HTERT RPE-1 (cell line): ENCODE data around the gene DDX24.

Source experiments
- in situ Hi-C: fragments of 300-500 bp; cut with MboI; formaldehyde crosslinking; loops from 4 replicates; pipeline ENCODE4 v1.14.3; 2020; ENCODE audit warnings: low sequenced_read_pairs

DDX24 gene

GRCh38 chr14:94036313-94037167, 44.5 kb downstream of the DDX24 start:
- in situ Hi-C loops, result no loop called here

DNA sequence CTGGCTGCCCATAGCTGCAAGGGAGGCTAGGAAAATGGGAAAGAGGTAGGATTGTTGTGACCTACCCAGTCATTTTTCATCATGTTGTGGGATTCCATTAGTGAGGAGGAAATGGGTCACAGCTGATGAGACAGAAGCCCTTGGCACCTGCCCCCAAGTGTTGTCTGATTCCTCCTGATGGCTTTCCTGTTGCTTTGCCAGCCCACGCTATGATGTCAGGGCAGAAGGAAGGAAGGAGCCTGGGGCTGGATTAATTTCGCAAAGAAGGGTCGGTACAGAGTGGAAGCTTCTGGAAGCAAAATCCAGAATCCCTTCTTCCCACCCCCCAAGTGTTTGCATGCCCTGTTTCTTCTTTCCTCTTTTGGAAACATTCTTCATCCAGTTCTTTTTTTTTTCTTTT, 46.1 kb downstream of the DDX24 start:
- in situ Hi-C loops, result no loop called here

- in situ Hi-C loops, result no loop called here
These were observed 49.1 kb downstream of the DDX24 start for GRCh38 chr14:94031883-94032279.

DNA sequence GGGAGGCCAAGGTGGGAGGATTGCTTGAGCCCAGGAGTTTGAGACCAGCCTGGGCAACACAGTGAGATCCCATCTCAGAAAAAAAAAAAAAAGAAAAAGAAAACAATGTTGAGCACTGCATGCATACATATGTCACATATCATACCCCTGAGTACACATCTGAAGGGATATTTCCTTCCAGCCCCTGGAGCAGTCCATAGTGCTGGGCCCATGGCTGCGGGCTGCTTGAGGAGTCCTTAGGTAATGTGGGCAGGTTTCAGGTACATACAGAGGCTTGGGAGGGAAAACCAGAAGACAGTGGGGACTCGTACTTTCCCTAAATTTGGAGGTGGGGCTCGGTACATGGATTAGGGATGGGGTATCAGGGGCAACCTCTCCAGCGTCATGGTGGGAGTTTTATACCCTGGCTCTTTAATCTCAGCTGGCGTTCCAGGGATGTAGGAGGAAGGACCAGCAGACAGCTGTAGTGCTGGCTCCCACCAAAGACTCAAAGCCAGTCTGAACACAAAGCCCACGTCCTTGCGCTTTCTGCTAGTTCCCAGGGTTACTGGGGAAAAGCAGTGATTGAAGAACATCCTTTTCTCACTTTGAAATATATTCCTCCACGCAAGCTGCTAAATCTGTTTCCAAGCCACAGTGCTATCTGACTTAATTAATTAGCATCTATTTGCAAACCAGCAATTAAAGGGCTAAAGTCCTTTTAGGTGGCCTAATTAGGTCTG, 49.7 kb downstream of the DDX24 start:
- in situ Hi-C loops, result no loop called here

- in situ Hi-C loops, result no loop called here
These were observed 50.4 kb downstream of the DDX24 start for GRCh38 chr14:94030571-94030970.

DNA sequence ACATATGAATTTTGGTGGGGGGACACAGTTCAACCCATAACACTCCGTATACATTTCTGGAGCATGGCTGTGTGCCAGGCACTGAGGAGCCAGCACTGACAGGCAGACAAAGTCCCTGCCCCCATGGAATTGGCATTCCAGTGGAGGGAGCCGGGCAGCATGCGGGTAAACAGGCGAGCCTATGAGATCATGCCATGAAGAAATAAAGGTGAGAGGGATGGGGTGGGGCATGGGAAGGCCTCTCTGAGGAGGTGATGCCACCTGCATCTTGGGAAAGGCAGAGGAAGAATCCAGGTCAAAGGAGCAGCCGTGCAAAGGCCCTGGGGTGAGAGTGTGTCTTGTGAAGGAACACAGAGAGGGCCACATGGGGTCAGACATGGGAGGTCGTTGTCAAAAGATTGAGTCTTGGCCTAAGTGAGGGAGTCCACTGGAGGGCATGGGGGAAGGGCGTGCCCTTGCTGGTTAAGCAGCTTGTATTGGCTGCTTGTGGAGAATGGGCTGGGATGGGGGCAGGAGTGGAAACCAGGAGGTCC, 51.3 kb downstream of the DDX24 start:
- in situ Hi-C loops, result no loop called here

- in situ Hi-C loops, result no loop called here
These were observed 51.7 kb downstream of the DDX24 start for GRCh38 chr14:94029265-94029664.

DNA sequence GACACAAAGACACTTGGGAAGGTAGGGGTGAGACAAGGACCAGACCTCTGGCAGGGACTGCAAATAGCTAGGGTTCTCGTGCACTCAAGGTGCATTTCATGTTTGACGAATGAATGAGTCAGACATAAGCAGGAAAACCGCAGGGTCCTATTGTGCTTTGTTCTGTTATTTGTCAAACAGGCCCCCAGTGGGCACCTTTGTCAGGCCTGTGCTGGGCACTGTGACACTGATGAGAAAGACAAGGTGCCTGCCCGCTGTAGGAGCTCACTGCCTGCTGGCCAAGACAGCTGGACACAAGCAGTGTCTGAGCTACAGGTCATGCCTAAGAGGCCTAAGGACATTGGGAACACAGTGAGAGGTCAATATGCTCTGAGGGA, 52.6 kb downstream of the DDX24 start:
- in situ Hi-C loops, result no loop called here

- in situ Hi-C loops, result no loop called here
These were observed 53.2 kb downstream of the DDX24 start for GRCh38 chr14:94027566-94028449.

DNA sequence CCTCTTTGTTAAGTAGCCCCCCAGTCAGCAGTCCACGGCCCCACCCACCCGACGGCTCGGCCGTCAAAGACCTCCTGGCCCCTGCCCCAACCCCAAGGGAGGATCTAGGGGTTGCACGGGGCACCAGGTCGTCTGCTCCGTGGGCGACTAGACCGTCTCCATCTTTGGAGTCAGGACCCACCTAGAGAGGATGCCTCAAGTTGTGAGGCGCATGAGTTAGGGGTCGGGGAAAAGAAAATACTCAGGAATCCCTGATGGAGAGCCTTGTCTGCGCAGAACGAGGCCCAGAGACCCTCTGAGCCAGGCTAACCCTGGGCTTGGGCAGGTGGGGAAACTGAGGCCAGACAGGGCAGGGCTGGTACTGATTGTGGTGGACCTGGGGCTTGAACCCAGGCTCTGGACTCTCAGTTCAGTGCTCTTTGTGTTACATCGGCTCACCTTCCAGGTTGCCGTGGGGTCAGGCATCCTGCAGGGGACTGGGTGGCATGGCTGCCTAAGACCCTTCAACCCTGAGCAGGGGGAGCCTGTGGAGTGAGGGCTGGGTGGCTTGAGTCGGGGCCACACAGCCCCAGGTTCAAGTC, 54.0 kb downstream of the DDX24 start:
- in situ Hi-C loops, result no loop called here

- in situ Hi-C loops, result no loop called here
These were observed 54.7 kb downstream of the DDX24 start, which contains the start of gene OTUB2 for GRCh38 chr14:94026173-94026888. OTUB2 (plus strand) TSS chr14:94026340; CDS start chr14:94026538, 198 bp downstream.

GRCh38 chr14:94025720-94026119, 55.3 kb downstream of the DDX24 start:
- in situ Hi-C loops, result no loop called here

DNA sequence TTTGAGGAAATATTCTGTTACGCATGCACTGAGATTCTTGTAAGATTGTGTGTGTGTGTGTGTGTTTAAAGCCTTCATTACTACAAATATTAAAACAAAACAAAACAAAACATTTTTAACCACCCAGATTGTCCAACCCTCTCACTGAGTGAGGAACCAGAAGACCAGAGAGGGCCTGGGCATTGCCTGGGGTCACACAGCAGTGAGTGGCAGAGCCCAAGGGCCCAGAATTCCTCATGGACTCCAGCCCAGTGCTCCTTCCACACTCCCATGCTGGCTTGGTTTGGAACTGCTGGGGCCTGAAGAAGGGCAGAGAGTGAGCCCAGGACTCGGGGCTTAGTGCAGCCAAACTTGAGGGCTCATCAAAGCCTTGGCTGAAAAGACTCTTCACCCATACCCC, 56.5 kb downstream of the DDX24 start:
- in situ Hi-C loops, result no loop called here

- in situ Hi-C loops, result no loop called here
These were observed 58.2 kb downstream of the DDX24 start for GRCh38 chr14:94022532-94023411.

- in situ Hi-C loops, result no loop called here
These were observed 59.4 kb downstream of the DDX24 start for GRCh38 chr14:94021416-94022157.

- in situ Hi-C loops, result no loop called here
These were observed 60.0 kb downstream of the DDX24 start for GRCh38 chr14:94021001-94021400.

GRCh38 chr14:94020267-94020666, 60.7 kb downstream of the DDX24 start:
- in situ Hi-C loops, result no loop called here

- in situ Hi-C loops, result no loop called here
These were observed 61.7 kb downstream of the DDX24 start for GRCh38 chr14:94019329-94019728.
